GM18951 (cell line): ENCODE measurements around the gene KRTAP19-5.
"Not testable (repeated sequence)": the region's sequence is repeated elsewhere in the genome, so short reads cannot be mapped to it uniquely, and the experiment has no call there.

ENCODE experiments used
- POLR2A ChIP-seq: IDR thresholded peaks from 4 replicates; pipeline ENCODE4 v1.6.1; 2011; ENCODE audit warnings: mild to moderate bottlenecking; ENCODE audit not compliant: insufficient read length, insufficient read depth; ENCODE audit errors: extremely low read depth
- in situ Hi-C: fragments of 300-500 bp; cut with MboI; formaldehyde crosslinking; loops from one replicate; pipeline ENCODE4 v1.12.0; 2022; ENCODE audit warnings: low sequenced_read_pairs, mixed read lengths, inconsistent platforms; ENCODE audit not compliant: unreplicated experiment

KRTAP19-5 gene

DNA sequence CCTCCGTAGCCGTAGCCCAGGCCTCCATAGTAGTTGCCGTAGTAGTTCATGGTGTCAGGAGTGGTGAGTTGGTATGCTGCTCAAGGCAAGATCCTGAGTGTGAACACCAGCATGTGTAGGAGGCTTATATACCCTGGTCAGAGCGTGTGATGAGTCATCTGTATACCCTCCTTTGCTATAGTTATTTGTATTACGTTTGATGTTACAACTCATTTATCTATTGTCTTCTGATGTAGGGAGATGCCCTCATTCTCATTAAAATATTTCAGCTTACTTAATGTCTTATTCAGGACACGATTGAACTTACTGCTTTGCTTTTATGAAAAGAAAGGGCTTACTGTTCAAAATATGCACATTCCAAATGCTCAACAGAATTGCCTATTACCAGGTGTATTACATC, at the start of gene KRTAP19-5:
Gene KRTAP19-5, minus strand, starts transcription at position 101 of the 400 bp plus-strand sequence. Its CDS starts 51 bp downstream, at position 50.
- no peak for TF ChIP-seq POLR2A
- in situ Hi-C loops: no loop called here

DNA sequence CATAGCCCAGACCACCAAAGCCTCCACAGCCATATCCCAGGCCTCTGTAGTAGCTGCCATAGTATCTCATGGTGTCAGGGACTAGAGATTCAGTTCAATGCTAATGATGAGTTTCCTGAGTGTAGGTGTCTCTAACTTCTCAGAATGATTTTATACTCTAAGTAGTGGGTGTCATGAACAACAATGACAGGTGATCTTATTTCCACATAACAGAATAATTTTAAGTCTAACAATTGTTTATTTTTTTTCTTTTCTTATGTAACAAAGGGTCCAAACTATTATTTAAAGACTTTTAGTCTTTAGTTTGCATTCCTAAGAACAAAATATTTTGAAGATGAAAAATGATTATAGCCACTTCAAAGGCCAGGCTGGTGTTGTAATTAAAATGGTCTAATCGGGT, 39.8 kb upstream of the KRTAP19-5 start, which contains the start of gene KRTAP19-6:
Gene KRTAP19-6, minus strand, starts transcription at position 101 of the 400 bp plus-strand sequence. Its CDS starts 31 bp downstream, at position 70.
- in situ Hi-C loops: no loop called here
- TF ChIP-seq POLR2A: no peak

DNA sequence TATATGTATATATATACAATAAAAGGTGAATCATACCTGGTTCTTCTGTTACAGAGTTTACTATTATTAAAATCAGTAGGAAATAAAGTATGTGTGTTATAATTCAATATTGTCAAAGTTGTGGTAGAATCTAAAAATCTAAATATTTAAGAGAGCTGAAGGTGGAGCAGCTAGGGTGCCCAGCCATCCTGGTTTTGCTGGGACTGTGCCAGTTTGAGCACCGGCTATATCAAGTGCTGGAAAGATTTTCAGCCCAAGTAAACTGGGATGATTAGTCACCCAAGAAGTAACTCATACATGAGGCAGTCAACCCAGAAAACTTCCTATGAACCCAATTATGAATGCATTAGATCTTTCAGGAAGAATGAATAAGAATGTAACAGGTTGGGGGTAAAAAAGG, 16.9 kb upstream of the KRTAP19-5 start:
- TF ChIP-seq POLR2A: no peak
- in situ Hi-C loops: no loop called here

DNA sequence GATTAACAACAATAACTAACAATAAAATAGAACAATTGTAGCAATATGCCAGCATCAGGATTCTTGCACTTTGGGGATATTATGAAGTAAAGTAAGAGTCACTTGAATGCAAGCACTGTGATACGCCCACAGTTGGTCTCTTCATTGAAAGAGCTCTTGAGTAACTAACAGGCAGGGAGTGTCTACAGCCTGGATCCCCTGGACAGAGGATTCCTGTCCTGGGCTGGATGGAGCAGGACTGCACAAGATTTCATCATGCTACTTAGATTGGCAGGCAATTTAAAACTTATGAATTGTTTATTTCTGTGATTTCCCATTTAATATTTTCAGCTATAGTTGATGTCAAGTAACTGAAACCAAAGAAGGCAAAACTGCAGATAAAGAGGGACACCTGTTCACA, 13.7 kb upstream of the KRTAP19-5 start:
- no peak for TF ChIP-seq POLR2A
- in situ Hi-C loops: no loop called here

DNA sequence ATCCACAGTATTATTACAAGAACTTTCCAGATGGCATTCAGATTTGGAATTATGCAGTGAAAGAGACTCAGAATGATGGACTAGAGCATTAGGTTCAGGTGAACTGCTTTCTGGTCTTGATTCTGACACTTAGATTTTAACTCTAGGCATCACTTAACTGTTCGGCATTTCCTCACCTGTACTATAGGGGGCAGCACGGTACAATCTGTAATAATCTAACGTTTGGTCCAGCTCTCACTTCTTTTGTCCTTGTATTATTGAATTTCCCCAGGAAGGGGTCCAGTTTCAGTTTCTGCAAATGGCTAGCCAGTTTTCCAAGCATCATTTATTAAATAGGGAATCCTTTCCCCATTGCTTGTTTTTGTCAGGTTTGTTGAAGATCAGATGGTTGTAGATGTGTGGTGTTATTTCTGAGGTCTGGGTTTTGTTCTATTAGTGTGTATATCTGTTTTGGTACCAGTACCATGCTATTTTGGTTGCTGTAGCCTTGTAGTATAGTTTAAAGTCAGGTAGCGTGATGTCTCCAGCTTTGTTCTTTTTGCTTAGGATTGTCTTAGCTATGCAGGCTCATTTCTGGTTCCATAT, 3.8 kb upstream of the KRTAP19-5 start:
- in situ Hi-C loops: not testable (repeated sequence)

DNA sequence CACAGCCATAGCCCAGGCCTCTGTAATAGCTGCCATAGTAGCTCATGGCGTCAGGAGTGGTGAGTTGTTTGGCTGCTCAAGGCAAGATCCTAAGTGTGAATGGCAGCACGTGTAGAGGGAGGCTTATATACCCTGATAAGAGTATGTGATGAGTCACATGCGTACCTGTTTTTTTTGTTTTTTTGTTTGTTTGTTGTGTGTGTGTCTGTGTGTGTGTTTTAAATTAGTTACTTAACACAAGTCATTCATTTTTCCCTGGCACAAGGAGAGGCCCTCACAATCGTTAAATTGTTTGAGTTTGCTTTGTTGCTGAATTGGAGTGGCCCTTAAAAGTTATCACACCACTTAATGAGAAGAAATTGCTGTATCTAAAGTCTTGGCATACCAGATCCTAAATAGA, 4.9 kb downstream of the KRTAP19-5 start, which contains the start of gene KRTAP19-4:
Gene KRTAP19-4, minus strand, starts transcription at position 101 of the 400 bp plus-strand sequence. Its CDS starts 55 bp downstream, at position 46.
- no peak for TF ChIP-seq POLR2A
- in situ Hi-C loops: no loop called here

DNA sequence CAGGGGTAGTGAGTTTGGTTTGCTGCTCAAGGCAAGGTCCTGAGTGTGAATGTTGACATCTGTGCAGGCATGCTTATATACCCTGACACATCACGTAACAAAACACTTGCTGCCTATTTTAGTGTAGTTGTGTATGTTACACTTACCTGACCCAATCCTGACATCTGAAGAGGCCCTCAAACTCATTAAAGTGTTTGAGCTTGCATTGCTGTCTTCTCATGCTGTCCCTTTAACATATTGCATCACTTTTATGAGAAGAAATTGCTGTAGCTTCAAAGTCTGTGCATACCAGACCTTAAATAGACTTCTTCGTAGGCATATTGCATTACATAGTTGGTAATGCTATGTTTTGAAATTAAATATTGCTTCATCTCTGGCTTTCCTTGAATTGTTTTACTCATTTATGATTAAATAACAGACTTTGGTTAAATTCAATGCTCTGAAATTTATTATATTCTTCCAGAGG, 9.9 kb downstream of the KRTAP19-5 start, which contains the start of gene KRTAP19-3:
Gene KRTAP19-3, minus strand, starts transcription at position 51 of the 466 bp plus-strand sequence. CDS start 56 bp downstream, outside the sequence.
- TF ChIP-seq POLR2A: no peak

DNA sequence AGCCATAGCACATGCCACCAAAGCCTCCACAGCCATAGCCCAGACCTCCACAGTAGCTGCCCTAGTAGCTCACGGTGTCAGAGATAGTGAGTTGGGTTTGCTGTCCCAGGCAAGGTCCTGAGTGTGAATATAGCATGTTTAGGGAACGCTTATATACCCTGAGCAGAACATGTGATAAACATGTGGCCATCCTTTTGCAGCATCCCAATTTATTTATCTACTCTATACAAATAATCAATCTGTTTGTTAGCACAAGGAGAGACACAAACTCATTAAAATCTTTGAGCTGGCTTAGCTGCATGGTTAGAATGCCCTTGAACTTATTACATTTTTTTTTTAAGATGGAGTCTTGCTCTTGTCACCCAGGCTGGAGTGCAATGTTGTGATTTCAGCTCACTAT, 14.6 kb downstream of the KRTAP19-5 start, which contains the start of gene KRTAP19-2:
Gene KRTAP19-2, minus strand, starts transcription at position 101 of the 400 bp plus-strand sequence. Its CDS starts 88 bp downstream, at position 13.
- in situ Hi-C loops: no loop called here
- no peak for TF ChIP-seq POLR2A

More for the DNA sequence above, 9.9 kb downstream of the KRTAP19-5 start, which contains the start of gene KRTAP19-3:
- in situ Hi-C loops: no loop called here

DNA sequence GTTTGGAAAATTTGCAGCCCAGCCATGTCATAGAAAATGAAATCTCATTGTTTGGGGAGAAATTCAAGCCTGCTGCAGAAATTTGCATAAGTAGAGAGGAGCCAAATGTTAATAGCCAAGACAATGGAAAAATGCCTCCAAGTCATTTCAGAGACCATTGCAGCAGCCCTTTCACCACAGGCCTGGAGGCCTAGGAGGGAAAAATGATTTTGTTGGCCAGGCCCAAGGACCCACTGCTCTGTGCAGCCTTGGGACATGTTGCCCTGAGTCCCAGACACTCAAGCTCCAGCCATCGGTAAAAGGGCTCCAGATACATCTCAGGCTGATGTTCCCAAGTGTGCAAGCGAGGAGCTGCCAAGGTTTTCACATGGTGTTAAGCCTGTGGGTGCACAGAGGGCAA, 15.8 kb downstream of the KRTAP19-5 start:
- no peak for TF ChIP-seq POLR2A
- in situ Hi-C loops: no loop called here

DNA sequence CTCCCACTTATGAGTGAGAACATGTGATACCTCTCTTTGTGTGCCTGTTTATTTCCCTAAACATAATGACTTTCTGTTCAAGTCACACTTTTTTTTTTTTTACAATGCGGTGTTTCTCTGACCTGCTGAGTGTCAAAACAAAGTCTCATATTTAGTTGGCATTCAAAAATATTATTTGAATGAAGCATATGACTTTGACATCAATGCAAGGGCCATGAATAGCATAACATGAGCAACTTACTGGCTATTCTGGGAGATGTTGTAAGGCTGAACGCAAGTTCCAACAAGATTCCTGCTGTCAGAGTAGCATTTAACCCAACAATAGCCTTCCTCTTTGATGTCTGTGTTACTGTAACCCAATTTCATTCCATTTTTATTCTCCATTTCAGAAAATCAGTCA, 19.8 kb downstream of the KRTAP19-5 start:
- in situ Hi-C loops: no loop called here

DNA sequence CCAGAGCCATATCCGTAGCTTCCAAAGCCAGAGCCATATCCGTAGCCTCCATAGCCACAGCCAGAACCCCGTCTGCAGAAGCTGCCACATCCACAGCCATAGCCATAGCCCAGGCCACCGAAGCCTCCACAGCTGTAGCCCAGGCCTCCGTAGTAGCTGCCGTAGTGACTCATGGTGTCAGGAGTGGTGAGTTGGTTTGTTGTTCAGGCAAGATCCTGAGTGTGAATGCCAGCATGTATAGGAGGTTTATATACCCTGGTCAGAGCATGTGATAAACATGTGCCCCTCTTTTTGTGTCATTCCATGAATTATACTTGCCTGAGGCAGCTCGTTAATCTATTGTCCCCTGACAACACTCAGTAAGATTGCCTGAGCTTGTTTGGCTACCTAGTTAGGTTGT, 21.8 kb downstream of the KRTAP19-5 start, which contains the start of gene KRTAP19-1:
Gene KRTAP19-1, minus strand, starts transcription at position 223 of the 400 bp plus-strand sequence. Its CDS starts 50 bp downstream, at position 173.
- no peak for TF ChIP-seq POLR2A
- in situ Hi-C loops: no loop called here

More for the DNA sequence above, 19.8 kb downstream of the KRTAP19-5 start:
- TF ChIP-seq POLR2A: no peak

DNA sequence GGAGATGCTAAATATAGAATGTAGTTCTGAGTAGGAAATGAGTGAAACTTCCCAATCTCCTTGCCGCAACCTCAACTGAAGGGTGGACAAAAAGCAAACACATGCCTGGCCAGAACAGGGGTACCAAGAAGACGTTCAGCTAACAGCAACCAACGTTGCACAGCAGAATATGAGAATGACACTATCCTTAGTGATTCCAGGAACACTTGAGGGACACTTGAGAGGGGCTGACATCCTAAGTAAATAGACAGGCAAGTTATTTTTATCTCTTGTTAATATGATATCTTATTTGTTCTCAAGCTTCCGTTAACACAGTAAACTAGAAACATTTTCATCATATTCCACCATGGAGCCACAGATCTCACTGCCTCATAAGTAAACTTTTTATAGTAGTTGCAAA, 22.7 kb downstream of the KRTAP19-5 start:
- no peak for TF ChIP-seq POLR2A
- in situ Hi-C loops: no loop called here

DNA sequence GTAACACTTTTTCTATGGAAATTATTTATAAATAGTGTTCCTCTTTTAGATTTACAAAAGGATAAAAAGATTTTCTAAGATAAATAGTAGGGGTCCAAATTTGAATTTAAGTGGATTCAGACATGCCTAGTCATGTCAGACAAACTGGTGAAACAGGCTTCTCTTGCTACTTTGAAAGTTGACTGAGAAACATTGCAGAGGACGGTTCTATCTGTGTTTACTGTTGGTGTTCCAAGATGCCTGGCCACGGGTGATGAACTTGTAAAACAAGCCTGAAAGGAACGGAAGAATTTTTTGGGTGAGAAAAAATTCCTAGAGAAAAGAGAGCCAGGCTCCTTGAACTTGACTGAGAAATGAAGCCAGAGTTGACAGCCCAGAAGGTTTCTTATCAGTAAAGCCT, 23.9 kb downstream of the KRTAP19-5 start:
- TF ChIP-seq POLR2A: no peak
- in situ Hi-C loops: no loop called here
